ENCODE results near the gene E2F4. TPM values are rescaled to one million over a fixed set of nuclear protein-coding genes. Genes with fewer than 3 reads are reported as not detected.

E2F4 gene
- total RNA-seq, 1 donor from 2014 or later: 68.4 TPM

DNA sequence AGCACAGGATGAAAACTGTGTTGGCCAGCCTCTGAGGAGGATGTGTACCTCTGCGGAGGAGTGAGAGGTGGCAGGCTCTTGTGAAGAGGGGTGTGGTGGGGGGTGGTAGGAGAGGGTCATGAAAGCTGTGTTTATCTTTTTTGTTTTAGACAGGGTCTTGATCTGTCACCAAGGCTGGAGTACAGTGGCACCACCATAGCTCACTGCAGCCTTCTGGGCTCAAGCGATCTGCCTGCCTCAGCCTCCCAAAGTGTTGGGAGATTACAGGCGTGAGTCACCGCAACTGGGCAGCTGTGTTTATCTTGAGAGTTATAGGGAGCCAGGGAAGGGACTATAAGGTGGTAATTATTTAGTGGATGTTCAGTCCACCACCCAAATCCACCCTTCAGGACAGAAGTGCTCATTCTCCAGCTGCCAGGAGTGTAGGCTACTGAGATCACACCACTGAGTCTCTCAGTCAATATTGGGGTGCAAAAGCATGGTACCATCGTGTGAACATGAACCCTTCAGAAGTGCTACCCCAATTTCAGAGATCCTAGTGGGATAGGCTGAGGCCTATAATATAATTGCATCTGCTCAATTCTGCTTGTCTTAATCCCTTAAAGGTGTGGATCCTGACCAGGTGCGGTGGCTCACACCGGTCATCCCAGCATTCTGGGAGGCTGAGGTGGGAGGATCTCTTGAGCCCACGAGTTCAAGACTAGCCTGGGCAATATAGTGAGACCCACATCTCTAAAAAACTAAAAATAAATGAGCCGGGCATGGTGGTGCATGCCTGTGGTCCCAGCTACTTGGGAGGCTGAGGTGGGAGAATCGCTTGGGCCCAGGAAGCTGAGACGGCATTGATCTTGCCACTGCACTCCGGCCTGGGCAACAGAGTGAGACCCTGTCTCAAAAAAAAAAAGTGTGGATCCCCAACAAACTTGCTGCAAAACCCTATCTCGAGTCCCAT, 1.2 kb upstream of the E2F4 start:
- DNase-seq (ENCODE audit: low spot score): no peak

DNA sequence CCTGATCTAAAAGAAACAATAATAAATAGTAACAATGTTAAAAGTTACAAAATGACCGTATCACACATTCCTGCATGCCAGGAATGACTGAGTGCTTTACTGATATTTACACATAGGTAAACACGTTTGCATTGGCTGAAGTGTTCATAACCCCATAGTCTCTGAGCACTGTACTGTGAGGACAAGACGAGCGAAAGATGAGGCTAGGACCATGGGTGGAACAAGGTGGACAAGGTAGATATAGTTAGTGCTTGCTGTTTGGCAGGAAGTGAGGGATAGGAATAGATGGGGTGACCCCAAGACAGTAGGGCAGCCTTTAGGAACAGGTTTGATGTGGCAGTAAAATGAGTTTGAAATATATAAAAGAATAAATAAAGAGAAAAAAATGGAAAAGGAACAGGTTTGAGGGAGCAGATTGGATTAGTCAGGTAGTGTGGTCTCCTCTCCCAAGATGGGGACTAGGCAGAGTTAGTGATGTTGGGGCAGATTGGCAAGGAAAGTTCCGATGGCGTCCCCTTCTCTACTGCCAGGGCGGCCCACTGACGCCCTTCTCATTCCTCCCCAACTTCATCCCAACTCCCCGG, 452 bp upstream of the E2F4 start:
- DNase-seq (ENCODE audit: low spot score): no peak

DNA sequence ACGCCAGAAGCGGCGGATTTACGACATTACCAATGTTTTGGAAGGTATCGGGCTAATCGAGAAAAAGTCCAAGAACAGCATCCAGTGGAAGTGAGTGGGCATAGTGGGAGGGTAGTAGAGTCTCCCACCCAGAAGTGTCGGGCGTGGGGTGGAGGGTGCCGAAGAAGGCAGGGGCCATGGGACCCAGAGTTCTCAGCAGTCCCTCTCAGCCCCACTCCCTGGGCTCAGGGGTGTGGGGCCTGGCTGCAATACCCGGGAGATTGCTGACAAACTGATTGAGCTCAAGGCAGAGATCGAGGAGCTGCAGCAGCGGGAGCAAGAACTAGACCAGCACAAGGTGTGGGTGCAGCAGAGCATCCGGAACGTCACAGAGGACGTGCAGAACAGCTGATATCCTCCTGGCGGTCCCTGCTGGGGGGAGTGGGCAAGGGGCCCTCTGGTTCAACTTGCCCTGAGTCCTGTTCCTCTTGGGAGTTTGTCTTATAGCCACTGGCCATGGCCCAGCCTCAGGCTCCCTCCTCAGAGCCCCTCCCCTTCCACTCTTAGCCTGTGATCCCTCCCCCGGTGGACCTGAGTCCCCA, 916 bp downstream of the E2F4 start:
- DNase-seq (ENCODE audit: low spot score): no peak

DNA sequence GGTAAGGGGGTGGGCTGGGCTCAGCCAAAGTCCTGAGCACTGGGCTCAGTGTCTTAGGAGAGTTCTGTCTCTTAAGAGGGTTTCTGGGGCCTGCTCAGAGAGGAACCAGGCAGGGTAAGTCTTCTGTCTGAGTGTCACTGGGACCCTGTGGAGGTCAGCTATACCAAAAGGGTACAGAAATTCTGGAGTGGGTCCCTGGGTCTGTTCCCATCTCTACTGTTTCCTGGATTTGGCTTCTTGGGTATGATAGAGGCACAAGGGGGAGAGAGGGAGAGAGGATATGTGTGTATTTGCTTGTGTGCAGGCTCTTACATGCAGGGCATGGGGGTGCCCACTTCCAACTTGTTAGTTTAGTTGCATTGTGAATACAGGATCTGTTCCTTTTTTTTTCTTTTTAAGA, 1.6 kb downstream of the E2F4 start:
- no peak for DNase-seq (ENCODE audit: low spot score)

DNA sequence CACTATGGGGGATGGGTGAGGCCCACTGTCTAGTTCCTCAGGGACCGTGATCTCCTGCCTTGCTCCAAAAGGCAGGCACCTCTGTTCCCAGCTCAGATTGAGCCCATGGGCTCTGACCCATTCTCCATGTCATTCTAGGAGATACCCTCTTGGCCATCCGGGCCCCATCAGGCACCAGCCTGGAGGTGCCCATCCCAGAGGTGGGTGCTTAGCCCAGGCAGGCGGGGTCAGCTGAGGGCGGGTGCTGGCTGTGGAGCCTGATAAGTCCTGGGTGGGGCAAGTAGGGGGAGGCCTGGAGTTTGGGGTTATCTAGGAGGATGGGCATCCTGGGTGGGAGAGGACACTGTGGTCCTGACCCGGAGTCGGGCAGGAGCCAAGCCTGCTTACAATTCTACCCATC, 2.3 kb downstream of the E2F4 start:
- DNase-seq (ENCODE audit: low spot score): no peak

DNA sequence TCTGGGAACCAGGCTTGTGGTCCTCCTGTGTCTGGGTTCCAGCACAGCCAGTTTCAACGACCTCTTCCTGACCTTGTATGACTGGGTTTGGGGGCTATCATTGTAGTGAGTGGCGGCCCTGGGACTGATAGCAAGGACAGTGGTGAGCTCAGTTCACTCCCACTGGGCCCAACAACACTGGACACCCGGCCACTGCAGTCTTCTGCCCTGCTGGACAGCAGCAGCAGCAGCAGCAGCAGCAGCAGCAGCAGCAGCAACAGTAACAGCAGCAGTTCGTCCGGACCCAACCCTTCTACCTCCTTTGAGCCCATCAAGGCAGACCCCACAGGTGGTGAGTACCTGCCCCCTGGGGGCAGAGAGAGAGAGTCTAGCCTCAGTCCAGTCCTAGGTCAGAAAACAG, 3.7 kb downstream of the E2F4 start:
- no peak for DNase-seq (ENCODE audit: low spot score)

DNA sequence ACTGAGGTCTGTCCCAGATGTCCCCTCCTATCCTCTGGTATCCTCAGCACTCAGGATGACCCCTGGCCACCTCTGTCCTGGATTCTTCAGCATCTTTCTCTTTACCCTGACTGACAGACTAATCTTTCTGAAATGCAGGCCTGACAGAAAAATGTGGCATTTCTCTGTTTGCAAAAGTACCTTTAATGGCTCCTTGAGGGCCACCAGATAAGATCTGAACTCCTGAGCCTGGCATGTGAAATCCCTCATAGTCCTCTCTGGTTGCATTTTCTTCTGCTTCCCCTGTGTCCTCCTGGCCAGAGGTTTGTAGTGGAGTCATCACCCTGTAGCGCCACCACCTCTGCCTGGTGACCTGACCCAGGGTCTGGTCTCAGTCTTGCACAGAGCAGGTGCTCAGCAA, 4.9 kb downstream of the E2F4 start:
- DNase-seq (ENCODE audit: low spot score): no peak

DNA sequence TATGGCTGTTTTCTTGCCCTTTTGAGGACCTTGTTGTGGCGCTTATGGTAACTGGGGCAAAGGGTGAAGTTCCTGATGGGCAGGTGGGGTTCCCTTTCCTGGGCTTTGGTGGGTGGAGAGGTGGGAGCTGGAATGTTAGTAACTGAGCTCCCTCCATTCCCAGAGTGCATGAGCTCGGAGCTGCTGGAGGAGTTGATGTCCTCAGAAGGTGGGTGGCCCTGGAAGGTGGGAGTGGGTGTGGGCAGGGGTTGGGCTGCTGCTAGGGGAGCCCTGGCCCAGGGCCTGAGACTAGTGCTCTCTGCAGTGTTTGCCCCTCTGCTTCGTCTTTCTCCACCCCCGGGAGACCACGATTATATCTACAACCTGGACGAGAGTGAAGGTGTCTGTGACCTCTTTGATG, 5.7 kb downstream of the E2F4 start:
- DNase-seq (ENCODE audit: low spot score): no peak

DNA sequence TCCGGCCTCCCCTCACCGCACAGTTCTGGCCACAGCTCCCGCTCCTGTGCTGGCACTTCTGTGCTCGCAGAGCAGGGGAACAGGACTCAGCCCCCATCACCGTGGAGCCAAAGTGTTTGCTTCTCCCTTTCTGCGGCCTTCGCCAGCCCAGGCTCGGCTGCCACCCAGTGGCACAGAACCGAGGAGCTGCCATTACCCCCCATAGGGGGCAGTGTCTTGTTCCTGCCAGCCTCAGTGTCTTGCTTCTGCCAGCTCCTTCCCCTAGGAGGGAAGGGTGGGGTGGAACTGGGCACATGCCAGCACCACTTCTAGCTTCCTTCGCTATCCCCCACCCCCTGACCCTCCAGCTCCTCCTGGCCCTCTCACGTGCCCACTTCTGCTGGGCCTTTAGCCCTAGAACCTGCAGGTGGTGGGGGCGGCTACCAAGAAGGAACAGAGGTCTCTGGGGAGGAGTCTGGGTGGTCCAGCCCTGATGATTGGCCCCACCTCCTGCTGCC, 6.3 kb downstream of the E2F4 start:
- no peak for DNase-seq (ENCODE audit: low spot score)

DNA sequence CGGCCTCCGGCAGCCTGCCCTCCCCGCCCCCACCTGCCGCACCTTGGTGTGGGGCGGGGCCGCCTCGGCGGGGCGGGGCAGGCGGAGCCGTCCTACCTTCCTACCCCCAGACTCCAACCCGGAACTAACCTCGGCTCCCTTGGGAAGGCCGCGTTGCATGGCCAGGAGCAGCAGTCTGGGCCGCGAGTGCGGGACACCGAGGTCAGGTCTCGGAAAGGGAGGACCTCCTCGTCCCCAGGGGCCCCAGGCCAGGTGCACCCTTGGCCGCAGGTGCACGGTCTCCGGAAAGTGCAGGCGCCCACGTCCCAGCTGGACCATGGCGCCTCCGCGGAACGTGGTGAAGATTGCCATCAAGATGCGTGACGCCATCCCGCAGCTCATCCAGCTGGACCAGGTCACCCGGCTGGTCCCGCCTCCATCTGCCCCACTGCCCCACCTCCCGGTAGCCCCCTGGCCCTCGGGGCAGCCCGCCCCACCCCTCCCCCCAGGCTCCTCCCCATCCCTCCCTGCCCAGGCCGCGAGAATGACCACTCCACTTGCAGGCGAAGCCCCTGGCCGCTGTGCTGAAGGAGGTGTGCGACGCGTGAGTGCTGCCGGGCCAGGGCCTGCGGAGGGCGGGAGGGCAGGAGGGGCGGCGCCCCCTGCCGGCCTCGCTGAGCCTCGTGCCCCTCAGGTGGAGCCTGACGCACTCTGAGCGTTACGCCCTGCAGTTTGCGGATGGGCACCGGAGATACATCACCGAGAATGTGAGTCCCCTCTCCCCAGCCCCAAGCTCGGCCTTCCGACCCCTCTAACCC, 7.3 kb downstream of the E2F4 start, which contains the start of gene ELMO3:
TSS of gene ELMO3 (plus strand) at position 121 of the 797 bp plus-strand sequence. CDS start at position 317, 196 bp downstream.
- DNase-seq (ENCODE audit: low spot score): no peak

DNA sequence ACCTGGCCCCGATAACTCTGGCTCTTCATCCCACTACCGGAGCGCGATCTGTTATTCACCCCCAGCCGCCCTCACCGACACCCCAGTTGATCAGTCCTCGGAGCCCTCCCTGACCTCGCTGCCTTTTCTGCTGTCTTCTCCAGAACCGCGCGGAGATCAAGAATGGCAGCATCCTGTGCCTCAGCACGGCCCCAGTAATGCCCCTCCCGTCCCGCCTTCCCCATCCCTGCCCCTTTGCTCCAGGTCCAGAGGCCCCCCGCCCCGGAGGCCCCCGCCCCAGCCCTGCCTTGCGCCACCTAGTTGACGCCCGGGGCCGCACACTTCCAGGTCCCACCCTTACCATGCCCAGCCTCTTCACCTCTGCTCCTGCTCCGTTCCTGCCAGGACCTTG, 7.8 kb downstream of the E2F4 start:
- DNase-seq (ENCODE audit: low spot score): no peak

DNA sequence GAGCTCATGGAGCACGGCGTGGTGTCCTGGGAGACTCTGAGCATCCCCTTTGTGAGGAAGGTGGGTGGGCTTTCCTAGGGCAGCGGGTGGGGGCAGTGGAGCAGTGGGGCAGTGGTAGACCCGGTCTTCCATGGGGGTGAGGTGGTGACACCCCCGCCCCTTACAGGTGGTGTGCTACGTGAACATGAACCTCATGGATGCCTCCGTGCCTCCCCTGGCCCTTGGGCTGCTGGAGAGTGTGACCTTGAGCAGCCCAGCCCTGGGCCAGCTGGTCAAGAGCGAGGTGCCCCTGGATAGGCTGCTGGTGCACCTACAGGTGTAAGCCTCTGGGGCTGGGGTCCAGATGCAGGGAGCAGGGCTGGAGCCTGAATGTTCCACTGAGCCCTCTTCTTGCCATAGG, 8.5 kb downstream of the E2F4 start:
- no peak for DNase-seq (ENCODE audit: low spot score)

DNA sequence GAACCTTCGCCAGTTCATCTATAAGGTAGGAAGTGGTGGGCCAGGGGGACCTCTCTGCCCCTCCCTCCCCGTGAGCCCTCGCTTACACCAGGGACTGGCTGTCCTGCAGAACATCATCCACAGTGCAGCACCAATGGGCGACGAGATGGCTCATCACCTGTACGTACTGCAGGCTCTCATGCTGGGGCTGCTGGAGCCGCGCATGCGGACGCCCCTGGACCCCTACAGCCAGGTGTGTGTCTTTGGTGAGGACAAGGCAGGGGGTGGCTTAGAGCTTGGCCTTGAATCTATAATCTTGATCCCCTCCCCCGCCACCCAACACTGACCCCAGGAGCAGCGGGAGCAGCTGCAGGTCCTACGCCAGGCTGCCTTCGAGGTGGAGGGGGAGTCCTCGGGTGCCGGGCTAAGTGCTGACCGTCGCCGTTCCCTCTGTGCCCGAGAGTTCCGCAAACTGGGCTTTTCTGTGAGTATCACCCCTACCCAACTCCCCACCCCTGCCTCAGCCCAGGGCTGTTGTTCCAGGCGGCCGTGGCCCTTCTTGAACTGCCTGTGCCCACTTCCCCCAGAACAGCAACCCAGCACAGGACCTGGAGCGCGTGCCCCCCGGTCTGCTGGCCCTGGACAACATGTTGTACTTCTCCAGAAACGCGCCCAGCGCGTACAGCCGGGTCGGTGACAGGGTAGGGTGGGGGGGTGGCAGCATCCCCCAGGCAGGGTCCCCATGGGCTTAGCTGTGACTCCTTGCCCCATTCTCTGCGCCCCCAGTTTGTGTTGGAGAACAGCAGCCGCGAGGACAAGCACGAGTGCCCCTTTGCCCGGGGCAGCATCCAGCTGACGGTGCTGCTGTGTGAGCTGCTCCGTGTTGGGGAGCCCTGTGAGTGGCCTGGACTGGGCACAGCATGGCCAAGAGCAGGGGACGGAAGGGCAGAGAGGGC, 9.7 kb downstream of the E2F4 start:
- no peak for DNase-seq (ENCODE audit: low spot score)

DNA sequence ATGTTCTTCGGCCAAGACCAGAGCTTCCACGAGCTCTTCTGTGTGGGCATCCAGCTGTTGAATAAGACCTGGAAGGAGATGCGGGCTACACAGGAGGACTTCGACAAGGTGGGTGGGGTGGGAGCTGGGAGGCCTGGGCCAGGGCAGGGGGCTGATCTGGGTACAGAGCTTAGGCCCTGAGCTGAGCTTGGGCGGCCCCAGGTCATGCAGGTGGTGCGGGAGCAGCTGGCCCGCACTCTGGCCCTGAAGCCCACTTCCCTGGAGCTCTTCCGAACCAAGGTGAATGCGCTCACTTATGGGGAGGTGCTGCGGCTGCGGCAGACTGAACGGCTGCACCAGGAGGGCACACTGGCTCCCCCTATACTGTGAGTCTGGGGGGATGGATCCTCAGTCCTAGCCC, 10.5 kb downstream of the E2F4 start:
- DNase-seq (ENCODE audit: low spot score): no peak

DNA sequence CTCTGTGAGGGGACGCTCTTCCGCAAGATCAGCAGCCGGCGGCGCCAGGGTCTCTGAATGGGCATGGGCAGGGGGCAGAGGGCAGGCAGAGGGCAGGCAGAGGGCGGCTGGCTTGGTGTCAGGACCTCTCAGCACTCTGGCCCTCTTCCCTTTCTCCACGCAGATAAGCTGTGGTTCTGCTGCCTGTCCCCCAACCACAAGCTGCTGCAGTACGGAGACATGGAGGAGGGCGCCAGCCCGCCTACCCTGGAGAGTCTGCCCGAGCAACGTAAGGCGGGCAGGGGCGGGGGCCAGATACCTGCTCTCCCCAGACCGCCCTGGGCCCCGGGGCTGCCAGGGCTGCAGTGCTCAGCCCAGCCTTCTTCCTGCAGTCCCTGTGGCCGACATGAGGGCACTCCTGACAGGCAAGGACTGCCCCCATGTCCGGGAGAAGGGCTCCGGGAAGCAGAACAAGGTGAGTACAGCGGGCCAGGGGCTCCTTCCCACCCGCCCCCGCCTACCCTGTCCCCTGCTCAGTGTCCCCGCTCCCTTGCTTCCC, 11.1 kb downstream of the E2F4 start:
- DNase-seq (ENCODE audit: low spot score): no peak

DNA sequence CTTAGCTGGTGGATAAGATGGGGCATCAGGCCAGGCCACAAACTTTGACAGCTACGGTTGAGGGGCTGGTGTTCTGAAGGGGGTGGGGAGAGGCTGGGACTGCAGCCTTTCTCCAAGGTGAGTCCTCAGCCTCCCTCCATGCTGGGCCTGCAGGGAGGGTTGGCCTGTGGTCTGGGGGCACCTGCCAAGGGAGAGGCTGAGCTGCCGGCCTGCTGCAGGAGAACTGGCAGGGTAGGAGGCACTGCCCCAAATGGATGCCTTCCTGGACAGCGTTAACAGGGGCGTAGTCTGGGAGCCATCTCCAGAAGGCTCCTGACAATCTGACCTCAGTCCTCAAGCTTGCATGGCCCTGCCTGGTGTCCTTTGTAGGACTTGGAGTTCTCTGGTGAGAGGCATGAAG, 12.1 kb downstream of the E2F4 start:
- no peak for DNase-seq (ENCODE audit: low spot score)

DNA sequence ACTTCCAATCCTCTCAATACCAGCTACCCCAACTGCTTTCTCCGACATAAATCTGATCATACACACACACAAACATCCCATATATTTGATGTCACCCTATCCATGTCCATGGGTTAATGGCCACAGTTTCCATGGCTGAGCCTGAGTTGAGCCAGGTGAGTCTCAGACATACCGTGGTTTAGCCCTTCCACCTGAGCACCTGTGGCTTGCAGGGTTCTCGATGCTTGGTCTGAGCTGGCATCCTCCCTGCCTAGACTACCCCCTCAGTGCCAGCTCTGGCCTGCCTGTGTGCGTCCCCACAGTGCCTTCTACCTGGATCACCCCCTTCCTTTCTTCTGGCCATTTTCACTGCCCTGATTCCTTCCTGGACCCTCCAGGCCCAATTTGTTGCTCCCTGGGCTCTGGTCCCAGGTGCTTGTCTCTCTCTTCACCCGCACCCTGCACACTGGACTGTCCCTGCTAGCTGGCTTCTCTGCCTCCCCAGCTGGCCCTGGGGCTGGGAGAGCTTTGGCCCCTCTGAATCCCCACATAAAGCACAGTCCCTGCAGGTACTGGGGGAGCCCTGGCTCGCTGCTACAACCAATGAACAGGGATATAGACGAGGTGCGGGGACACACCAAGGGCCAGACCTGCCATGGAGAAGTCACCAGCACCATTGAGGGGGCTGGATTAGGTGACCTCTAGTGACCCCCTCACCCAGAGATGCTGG, 14.3 kb downstream of the E2F4 start:
- no peak for DNase-seq (ENCODE audit: low spot score)

DNA sequence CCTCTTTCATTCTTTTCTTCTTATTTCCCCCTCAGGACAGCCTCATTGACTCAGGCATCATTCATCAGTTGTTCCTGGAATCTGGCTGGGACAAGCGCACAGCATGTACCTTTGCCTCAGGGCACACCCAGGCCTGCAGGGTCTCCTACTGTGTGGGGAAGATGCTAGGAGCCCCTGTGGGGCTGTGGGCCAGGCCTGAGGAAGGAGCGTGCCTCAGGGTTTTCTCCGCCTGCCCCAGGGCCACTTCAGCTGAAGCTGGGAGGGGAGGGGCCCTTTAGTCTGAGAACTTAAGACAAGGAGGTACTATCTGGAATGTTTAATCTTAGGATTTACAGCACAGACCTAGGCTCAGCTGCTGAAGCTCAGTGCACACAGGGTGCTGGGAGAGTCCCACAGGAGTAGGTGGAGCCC, 14.9 kb downstream of the E2F4 start:
- no peak for DNase-seq (ENCODE audit: low spot score)
